IPS-18c (cell line): ENCODE data around the gene LBHD2.
"Not testable (repeated sequence)": the region's sequence is repeated elsewhere in the genome, so short reads cannot be mapped to it uniquely, and the experiment has no call there.

Experiments
- H3K4me3 ChIP-seq: 2 replicates; pipeline ENCODE4 v1.7.0; 2013; ENCODE audit warnings: low read depth, mild to moderate bottlenecking, low read length, moderate library complexity; ENCODE audit not compliant: insufficient read depth
- H3K9me3 ChIP-seq: one replicate; pipeline ENCODE4 v1.6.1; 2013; ENCODE audit warnings: mild to moderate bottlenecking, low read length, moderate library complexity; ENCODE audit not compliant: control insufficient read depth, insufficient read depth

Gene LBHD2

GRCh38 chr14:103108749-103109207 lies 24.8 kb downstream of the LBHD2 start:
- Histone ChIP-seq H3K4me3 (no peak overlapping the region), H3K9me3 (no peaks in the 10 kb centered on the region)

DNA sequence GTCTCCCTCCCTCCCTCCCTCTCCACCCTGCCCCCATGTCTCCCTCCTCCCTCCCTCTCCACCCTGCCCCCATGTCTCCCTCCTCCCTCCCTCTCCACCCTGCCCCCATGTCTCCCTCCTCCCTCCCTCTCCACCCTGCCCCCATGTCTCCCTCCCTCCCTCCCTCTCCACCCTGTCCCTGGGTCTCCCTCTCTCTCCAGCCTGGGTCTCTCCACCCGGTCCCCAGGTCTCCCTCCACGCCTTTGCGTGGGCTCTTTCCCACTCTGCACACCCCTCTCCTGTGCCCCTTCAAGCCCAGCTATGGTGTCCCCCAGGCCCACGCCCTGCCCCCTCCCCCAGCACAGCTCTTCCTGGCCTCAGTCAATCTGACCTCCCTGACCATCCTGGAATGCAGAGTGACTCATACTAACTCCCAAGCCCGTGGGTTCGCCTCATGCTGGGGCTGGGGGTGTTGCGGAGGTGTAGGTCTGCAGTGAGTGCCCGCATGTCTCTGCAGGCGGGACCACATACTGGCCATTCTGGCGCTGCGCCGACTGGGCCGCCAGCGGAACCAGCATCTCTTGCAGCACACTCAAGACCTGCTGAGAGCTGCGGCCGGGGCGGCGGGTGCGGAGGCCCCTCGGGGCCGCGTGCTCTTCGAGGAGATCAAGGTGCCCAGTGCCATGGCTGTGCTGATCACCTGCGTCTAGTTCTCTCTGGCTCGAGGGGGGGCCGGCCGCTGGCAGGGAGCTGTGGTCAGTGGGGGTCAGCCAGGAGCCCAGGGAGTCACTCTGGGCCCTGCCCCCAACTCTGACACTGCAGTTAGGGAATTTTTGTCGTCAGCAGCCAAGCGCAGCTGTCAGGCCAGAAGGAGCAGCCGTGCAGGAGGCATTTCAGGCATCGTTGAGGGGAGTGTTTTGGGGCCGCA lies 25.8 kb downstream of the LBHD2 start:
- H3K4me3 ChIP-seq, result no peak overlapping the region; the same call in 1 of the 2 replicates

GRCh38 chr14:103110681-103111231 lies 26.7 kb downstream of the LBHD2 start:
- Histone ChIP-seq H3K9me3 (no peaks in the 10 kb centered on the region), H3K4me3 (peak overlapping the region; percentile 3; the same call in 1 of the 2 replicates)

More for the DNA sequence above, 25.8 kb downstream of the LBHD2 start:
- no peaks in the 10 kb centered on the region for H3K9me3 ChIP-seq

DNA sequence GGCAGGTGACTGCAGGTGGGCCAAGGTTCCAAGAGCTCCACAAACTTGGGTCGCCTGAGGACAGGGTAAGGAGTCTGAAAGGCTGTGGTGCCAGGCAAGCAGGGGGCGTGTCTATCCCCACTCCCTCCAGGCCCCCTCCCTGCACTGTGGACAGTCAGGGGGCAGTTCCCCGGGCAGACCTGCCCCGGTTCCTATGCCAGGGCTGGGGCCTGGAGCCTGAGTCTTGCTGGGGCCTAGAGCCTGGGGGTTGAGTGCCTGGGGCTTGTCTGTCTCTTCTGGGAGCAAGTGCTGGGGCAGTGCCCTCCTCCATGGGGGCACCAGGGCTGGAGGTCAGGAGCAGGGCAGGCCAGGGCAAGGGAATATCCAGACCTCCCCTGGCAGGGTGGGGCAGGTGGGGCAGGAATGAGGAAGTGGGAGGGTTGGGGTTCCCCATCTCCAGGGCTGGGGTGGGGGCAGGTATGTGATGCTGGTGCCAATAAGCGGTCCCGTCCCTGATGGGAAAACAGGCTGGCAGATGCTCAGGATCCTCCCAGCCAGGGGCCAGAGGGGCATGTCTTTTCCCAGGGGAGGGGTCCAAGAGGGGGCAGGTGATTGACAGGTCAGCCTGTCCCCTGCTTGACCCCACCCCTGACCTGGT lies 27.3 kb downstream of the LBHD2 start:
- H3K9me3 ChIP-seq, result no peaks in the 10 kb centered on the region
- H3K4me3 ChIP-seq, result peak overlapping the region; percentile 3; the same call in 1 of the 2 replicates

DNA sequence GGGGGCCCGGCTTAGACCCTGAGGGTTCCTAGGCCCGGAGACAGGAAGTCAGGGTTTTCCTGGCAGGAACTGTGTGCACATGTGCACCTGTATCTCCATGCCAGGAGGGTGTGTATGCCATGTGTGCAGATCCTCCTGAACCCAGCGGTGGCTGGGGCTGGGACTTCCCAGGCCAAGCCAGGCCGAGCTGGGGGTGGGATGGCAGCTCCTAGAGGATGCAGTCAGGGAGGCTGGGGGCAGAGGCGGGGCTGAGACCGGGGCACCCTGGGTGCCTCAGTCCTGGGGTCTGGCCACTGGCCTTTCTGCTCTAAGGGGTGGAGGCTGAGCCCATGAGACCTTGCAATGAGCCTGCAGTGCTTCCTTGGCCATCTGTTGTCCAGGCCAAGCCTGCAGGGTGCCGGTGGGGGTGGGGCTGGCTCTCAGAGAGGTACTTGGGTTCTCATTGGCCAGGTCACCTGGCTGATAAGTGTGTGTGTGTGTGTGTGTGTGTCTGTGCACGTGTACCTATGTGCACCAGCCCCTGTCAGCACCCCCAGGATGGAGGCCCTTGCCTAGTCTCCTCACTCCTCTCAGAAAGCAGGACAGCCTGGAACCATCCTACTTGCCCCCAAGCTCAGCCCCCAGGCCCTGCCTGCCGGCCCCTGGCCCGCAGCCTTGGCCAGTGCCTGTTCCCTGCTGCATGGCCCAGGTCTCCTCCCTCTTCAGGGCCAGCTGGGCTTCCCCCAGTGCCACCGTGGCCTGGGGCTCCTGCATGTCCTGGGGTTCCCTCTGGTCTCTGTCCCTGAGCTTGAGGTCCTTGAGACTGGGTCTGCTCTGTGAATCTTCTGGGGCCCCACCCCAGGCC lies 28.6 kb downstream of the LBHD2 start:
- Histone ChIP-seq H3K4me3 (peak overlapping the region; percentile 9; the same call in 1 of the 2 replicates), H3K9me3 (no peaks in the 10 kb centered on the region)

GRCh38 chr14:103113303-103113702 lies 29.3 kb downstream of the LBHD2 start:
- Histone ChIP-seq H3K4me3 (no peak overlapping the region), H3K9me3 (no peaks in the 10 kb centered on the region)

GRCh38 chr14:103113774-103114173 lies 29.8 kb downstream of the LBHD2 start:
- Histone ChIP-seq H3K9me3 (no peaks in the 10 kb centered on the region), H3K4me3 (no peak overlapping the region)

DNA sequence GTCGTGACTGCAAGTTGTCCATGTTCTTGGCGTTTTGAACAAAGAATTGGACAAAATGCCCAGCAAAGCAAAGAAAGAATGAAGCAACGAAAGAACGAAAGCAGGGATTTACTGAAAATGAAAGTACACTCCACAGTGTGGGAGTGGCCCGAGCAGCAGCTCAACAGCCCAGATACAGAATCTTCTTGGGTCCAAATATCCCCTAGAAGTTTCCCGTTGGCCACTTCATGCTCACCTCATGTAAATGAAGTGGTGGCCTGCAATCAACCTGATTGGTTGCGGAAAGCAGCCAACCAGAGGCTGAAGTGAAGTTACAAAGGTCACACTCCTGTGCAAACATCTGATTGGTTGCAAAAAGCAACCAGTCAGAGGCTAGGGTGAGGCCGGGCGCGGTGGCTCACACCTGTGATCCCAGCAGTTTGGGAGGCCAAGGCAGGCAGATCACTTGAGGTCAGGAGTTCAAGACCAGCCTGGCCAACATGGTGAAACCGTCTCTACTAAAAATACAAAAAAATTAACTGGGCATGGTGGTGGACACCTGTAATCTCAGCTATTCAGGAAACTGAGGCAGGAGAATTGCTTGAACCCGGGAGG lies 31.2 kb downstream of the LBHD2 start:
- H3K4me3 ChIP-seq, H3K9me3 ChIP-seq: not testable (repeated sequence)

DNA sequence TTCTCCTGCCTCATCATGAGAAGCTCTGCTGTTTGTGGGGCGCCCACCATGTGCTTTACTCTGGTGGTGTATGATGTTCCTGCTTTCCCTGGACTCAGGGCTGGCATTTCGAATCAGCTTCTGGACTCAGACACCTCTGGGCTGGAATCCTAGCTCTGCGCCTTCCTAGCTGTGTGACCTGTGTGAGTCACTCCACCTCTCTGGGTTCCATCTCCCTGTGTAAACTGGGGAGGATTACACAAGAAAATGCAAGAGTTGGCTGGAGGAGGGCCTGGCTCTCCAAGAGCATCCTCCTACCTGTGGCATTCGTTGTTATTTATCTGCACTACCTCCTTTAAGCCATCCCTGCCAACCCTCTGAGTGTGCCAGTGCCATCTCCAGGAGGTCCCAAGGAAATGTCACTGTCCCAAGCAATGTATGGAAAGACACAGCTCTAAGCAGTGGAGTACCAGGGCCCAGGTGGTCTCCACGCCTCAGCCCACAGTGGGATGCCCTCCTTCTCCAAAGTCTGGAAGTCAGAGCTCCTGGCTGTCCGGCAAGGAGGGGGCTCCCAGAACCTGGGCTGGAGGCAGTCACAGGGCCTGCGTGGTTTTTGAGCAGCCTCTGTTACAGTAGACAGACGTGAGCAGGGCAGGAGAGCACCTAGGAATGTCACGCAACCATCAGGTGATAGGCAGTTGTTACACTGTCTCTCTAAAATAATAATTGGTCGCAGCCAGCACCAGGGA lies 32.0 kb downstream of the LBHD2 start:
- no peak overlapping the region for H3K4me3 ChIP-seq

DNA sequence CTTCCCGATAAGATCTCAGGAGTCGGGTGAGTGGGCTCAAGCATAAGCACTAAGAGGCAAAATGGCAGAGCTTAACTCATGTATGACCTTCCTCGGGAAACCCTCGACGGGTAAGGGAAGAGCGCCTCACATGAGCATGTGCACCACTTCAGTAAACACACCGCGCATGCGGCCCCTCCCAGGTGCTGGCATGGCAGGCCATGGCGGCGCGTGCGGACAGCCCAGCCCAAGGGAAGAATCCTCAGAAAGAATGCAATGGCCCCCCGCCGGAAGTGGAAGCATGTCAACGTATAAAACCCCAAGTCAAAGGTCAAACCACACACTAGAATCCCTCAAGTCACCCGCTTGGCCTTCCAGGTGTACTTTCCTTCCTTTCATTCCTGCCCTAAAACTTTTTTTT lies 32.6 kb downstream of the LBHD2 start:
- no peaks in the 10 kb centered on the region for H3K9me3 ChIP-seq

More for the DNA sequence above, 32.0 kb downstream of the LBHD2 start:
- no peaks in the 10 kb centered on the region for H3K9me3 ChIP-seq

GRCh38 chr14:103117499-103117898 lies 33.5 kb downstream of the LBHD2 start:
- not testable (repeated sequence) for H3K4me3 ChIP-seq, H3K9me3 ChIP-seq

More for the DNA sequence above, 32.6 kb downstream of the LBHD2 start:
- H3K4me3 ChIP-seq, result no peak overlapping the region

DNA sequence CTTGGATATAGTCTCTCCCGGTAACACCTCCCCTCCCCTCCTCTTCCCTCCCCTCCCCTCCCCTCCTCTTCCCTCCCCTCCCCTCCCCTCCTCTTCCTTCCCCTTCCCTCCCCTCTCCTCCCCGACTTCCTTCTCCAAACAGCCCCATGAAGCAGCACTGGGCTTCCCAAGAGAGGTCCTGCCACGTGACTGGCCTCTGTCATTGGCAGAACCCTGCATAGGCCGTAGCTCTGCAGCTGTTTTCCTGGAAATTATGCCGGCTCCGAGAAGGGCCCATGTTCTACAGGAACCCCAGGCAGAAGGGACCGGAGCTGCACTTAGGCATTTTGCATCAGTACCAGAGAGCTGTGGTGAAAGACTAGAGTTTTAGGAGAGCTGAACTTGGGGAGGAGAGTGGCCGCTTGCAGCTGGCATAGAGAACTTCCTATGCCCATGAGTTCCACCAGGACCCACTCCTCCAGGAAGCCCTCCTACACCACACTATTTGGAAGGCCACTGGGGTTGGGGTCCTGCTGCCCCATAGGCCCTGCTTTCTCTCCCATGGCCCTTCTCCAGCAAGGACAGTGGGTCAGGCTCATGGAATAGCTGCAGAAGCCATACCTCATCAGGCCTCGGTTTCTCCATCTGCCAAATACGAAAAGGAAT lies 34.1 kb downstream of the LBHD2 start:
- Histone ChIP-seq H3K9me3 (no peaks in the 10 kb centered on the region), H3K4me3 (no peak overlapping the region)

DNA sequence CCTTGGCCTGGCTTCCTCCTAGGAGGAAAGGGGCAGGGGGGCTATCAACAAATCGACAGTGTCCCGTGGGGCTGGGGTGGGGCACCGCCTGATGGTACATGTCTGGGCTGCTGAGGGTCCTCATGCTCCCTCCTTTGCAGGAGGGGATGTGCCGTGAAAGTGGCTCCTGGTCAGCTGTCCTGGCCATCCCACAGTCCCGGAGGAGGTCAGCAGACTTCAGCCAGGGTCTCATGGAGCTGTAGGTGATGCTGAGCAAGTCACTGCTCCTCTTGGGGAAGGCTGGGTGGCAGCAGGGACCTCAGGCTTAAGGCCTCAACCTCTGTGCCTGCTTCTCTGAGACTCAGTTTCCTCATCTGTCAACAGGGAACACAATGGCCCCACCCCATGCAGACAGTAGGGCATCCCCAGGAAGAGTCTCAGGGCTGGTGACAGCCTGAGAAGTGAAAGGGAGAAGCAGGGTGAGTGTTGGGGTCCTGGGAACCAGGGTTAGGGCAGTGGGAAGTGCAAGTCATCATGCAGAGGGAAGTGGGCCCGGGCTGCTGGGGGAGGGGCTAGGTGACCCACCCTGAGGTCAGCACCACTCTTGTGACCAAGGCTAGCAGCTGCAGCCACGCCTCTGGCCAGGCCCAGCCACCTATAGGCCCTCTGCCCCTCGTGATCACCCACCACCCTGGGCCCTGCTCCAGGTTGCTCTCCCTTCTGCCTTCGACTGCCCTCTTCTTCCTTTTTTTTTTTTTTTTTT lies 34.8 kb downstream of the LBHD2 start:
- H3K9me3 ChIP-seq, result no peaks in the 10 kb centered on the region
- no peak overlapping the region for H3K4me3 ChIP-seq

- H3K9me3 ChIP-seq, result not testable (repeated sequence)
Measured at GRCh38 chr14:103119527-103119926, 35.5 kb downstream of the LBHD2 start.

DNA sequence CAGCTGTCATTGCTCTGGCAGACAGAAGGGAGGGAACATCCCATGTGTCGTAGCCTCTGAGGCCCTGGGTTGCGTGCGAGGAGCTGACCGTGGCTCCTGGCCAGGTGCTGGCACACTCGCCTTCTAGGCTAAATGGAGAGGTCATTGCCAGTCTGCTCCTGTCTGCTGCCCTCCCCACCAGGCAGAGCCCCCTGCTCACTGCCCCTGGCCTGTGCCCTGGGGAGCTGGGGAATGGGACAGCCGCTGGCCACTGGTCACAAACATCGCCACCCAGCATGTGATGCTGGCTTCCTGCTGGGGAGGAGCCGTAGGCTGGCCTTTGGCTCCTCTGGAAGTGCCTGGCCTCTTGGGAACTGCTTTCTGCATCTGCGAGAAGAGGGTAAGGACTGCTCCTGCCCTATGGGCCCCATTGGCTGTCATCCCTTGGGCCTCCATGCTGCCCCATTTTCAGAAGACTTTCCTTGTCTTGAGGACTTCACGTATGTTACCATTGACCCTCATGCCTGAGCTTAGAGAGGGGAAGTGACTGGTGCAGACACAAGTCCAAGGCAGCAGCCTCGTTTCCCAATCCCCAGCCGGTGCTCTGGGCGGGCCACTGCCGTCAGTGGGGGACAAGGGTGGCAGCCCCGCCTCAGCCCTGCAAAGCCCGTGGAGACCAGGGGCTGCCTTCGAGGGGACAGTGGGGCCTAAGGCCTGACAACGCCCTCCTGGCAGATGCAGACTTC lies 37.3 kb downstream of the LBHD2 start:
- Histone ChIP-seq H3K4me3 (no peak overlapping the region), H3K9me3 (peaks cover 2% of the 10 kb centered on the region)

More at GRCh38 chr14:103119527-103119926, 35.5 kb downstream of the LBHD2 start:
- H3K4me3 ChIP-seq, result not testable (repeated sequence)
